Activated naive CD8-positive, alpha-beta T cell treated with anti-CD3 and anti-CD28 coated beads, Interleukin-2, amount 50 U/mL, for 16 hours (primary cell): ENCODE data around the gene PBX1.
"Not testable (repeated sequence)": the region's sequence is repeated elsewhere in the genome, so short reads cannot be mapped to it uniquely, and the experiment has no call there.

ENCODE experiments used
- DNase-seq: peaks from one replicate; pipeline ENCODE4 v3.0.0-alpha.2; 2020; ENCODE audit warnings: low read depth, low spot score

The PBX1 gene

GRCh38 chr1:164589961-164590507 lies 31.1 kb downstream of the PBX1 start:
- no peak for DNase-seq

- DNase-seq, result no peak
Measured at GRCh38 chr1:164590592-164590991, 31.6 kb downstream of the PBX1 start.

- DNase-seq, result no peak
Measured at GRCh38 chr1:164591858-164592257, 32.9 kb downstream of the PBX1 start.

DNA sequence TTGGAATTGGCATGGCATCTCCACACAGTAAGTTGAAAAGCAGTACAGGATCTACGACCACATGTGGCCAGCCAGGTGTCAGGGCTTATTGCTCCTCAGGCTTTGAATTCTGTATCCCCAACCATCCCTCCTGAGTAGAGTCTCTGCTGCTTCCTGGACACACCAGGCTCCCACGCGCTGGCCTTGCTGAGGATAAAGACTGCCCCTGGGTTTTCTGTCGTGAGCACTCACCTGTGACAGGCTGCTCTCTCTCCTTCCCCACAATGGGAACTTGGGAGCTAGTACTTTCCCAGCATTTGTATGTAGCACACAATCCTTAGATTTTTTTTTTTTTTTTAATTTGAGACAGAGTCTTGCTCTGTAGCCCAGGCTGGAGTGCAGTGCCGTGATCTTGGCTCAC lies 33.6 kb downstream of the PBX1 start:
- DNase-seq, result no peak

GRCh38 chr1:164595212-164595611 lies 36.2 kb downstream of the PBX1 start:
- no peak for DNase-seq

- no peak for DNase-seq
Measured at GRCh38 chr1:164596172-164596571, 37.2 kb downstream of the PBX1 start.

DNA sequence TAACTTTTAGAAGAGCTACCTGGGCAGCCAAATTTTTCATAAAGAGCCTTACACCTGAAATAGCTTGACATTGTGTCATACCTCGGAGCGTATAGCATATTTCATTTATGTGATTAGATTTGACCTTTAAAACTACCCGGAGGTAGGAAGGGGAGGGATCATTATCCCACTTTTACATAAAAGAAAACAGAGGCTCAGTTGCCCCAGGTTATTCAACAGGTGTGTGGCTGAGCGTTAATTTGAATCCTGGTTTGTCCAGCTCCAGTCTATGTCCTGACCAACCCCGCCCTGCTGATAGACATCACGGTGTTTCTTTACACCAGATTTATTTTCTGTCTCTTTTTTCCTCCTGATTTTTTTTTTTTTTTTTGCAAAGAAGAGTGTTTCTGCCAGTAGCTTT lies 39.7 kb downstream of the PBX1 start:
- no peak for DNase-seq

GRCh38 chr1:164599272-164599671 lies 40.3 kb downstream of the PBX1 start:
- no peak for DNase-seq

DNA sequence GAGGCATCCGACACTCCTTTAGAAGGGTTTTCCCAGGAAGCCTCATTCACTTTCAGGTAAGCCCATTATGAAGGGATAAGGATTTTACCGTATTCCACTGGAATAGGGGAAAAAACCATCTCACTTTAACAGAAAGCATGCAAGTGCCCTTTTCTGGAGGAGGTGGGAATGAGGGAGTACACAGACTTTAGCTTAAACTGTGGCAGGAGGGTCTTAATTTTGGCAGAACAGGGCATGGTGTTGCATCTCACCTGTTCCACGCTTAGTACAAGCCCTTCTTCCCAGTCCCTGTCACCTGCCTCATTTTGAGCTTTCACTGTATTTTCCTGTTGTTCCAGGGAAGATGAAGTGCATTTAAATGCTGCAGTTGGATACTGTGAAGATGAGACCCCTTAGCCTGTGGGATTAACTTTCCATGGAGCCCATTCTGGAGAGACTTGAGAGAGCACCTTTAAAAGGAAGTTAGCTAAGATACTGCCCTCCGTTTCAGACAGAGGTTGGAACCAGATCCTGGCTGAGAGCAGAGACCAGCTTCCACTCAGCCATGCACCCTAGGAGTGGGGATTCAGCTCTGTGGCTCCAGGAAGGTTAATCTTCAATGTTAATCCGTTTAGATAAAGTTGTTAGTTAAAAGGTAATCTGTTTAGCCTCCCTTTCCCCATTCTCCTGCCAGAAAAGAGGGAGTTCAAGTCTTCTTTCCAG lies 42.6 kb downstream of the PBX1 start:
- DNase-seq, result no peak

DNA sequence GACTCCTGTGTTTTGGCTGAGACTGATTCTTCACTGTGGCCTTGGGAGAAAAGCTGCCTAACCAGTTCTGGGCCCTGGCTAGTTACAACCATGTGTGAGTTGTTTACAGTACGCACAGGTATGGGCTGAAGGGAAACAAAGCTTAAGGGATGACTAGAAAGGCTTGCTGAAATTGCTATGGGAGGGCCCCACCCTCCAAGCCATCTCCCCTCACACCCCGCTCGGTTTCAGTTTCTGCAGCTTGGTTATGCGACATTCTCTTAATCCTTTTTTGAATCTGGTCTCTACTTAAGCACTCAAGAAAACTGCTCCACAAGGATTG lies 43.1 kb downstream of the PBX1 start:
- DNase-seq, result no peak

- no peak for DNase-seq
Measured at GRCh38 chr1:164602480-164603093, 43.6 kb downstream of the PBX1 start.

- not testable (repeated sequence) for DNase-seq
Measured at GRCh38 chr1:164603805-164604204, 44.8 kb downstream of the PBX1 start.

GRCh38 chr1:164604541-164604940 lies 45.6 kb downstream of the PBX1 start:
- DNase-seq, result no peak

DNA sequence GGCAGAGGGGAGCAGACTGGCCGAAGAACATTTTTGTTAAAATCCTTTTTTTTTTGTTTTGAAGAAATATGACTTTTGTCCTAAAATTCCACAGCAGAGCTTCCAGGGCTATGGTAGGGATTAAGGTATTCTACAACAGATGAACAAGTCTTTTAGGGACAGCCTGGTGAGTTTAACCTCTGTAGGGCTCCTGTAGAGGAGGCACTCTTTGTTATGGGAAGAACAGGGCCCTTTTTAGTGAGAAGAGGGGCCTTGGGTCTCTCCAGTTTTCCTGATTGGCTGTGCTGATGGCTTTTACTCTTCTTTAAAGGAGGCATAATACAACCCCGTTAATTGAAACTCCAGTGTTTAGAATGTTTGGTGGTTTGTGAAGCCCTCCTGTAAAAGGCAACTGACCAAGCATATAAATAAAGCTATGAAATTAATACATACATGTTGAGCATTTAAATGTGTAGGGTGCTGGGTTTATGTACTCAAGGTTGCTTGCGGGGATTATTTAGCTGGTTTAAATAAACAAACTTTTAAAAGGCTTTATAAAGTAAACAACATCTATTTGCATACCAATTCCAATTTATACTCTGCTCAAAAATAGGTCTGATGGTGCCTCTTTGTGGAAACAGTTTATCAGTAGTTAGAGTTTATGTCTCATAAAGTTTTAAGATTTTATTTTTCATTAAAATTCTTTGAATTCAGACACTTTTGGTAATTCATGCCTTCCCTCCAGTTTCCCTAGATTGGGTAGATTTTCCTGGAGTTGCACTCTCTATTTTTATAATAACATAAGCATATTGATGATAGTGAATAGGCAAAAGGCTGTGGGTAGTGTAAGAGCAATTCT lies 46.5 kb downstream of the PBX1 start:
- no peak for DNase-seq

DNA sequence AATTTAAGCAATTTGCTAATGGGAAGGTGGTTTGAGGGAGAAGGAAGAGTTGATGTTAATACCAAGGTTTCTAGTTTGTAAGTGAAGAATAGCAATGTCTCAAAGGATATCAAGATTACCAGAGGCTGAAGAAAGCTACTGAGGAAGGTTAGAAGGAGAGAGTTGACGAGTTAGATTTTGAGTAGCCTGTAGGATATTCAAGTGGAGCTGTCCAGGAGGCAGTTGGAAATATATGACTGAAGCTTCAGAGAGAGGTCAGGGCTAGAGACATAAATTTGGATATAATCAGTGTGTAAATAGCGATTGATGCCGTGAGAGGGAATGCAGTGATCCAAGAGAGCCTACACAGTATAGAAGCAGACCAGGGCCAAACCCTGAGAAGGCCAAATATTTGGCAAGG lies 48.4 kb downstream of the PBX1 start:
- no peak for DNase-seq

- DNase-seq, result no peak
Measured at GRCh38 chr1:164608651-164609057, 49.7 kb downstream of the PBX1 start.

GRCh38 chr1:164609089-164609488 lies 50.1 kb downstream of the PBX1 start:
- no peak for DNase-seq

- no peak for DNase-seq
Measured at GRCh38 chr1:164610538-164611222, 51.7 kb downstream of the PBX1 start.

DNA sequence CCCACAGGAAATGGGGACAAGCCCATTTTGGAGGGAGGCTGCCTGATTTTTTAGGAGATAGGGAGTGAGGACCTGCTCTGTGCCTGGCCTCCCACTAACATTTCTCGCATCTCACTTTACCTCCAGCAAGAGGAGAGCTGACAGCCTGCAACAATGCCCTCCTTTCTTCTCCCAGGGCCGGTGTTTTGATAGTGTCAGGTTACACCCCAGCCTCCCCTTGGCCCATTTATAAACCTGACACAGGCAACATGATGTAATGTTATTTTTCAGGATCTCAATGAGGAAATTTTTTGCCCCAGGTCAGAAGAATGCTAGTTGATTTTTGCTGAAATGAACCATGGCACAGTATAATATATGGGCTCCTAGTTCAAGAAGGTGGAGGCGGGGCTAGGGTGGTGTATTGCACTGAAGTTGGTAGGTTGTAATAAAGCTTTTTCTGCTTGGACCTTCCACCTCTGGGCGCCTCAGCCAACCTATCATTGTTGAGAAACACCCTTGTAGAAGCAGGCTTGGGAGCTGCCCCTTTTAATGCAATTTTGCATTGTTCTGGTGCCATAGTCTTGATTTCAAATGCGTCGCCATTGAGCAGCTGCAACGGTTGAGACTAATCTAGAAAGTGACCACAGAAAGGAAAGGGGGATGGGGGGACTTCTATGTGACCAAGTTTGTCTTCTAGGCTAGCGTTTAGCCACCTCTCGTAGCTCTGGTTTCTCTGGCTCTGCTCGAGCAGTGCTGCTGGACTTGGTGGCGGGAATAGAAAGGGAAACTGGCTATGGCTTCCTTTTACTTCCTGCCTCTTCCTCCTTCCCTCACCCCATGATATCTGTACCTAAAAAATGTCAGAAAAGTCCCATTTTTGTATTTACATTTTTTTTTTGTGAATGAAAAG lies 53.0 kb downstream of the PBX1 start:
- DNase-seq, result no peak

- no peak for DNase-seq
Measured at GRCh38 chr1:164613176-164613575, 54.2 kb downstream of the PBX1 start.

DNA sequence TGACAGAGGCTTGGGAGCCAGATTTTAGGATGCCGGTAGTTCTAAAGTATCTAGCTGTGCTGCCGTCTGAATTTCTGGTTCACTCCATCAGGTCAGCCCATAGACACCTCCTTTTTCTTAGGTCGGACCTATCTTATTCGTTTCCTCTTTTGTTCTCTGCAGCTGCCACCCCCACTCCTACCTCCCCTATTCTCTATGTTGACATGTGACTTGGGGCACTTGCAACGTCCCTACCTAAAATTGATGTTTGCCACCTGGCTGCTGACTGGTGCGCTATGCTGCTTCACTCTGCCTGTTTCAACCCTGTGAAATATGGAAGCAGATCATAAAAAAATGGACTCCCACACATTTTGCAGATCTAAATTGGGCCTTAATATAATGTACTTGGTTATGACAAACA lies 55.3 kb downstream of the PBX1 start:
- no peak for DNase-seq
